ENCODE results near the gene ALDH4A1.

Gene ALDH4A1

DNA sequence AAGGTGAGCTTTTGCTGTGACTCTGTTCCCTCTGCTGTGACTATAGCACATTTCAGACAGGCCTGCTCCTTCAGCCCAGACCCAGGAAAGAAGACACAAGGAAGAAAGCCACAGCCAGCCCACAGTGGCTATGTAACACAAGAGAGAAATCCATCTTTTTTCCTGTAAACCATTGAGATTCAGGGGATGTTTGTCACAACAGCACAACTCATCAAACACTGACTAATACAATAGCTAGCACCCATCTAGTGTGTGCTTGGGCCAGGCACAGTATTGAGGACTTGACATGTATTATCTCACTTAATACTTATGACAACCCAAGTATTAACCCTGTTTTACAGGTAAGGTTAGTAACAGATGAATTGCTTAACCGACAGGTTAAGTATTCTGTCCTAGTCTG lies 72.7 kb downstream of the ALDH4A1 start:
- DNase-seq (ENCODE audit: low read depth in 1 of 2, low spot score in 1 of 2): no peak
- in situ Hi-C loops (cut with HindIII; ENCODE audit: low pct_unique_long_range_greater_than_20kb, low sequenced_read_pairs): no loop called here
- TF ChIP-seq JUND (IDR thresholded peaks at IDR 0.05; ENCODE audit: low read depth): no peak

- in situ Hi-C loops (cut with HindIII; ENCODE audit: low pct_unique_long_range_greater_than_20kb, low sequenced_read_pairs): no loop called here
These were observed 74.1 kb downstream of the ALDH4A1 start for GRCh38 chr1:18828224-18828623.

GRCh38 chr1:18823438-18823837 lies 78.9 kb downstream of the ALDH4A1 start:
- TF ChIP-seq JUND (IDR thresholded peaks at IDR 0.05; ENCODE audit: low read depth): no peak
- in situ Hi-C loops (cut with HindIII; ENCODE audit: low pct_unique_long_range_greater_than_20kb, low sequenced_read_pairs): no loop called here
- no peak for DNase-seq (ENCODE audit: low read depth in 1 of 2, low spot score in 1 of 2)

More at GRCh38 chr1:18828224-18828623, 74.1 kb downstream of the ALDH4A1 start:
- no peak for DNase-seq (ENCODE audit: low read depth in 1 of 2, low spot score in 1 of 2)
- no peak for TF ChIP-seq JUND (IDR thresholded peaks at IDR 0.05; ENCODE audit: low read depth)
